Keratinocyte (primary cell): ENCODE results near the gene ACOT9.

Experiments
- EZH2 ChIP-seq: IDR thresholded peaks from one replicate; pipeline ENCODE4 v1.6.1; 2012; ENCODE audit warnings: inconsistent platforms, mild to moderate bottlenecking, low read length, moderate library complexity
- TF ChIP-seq, protein P1 (sequence below), 3 experiments: IDR thresholded peaks in 1 of 3; conservative IDR thresholded peaks in 1 of 3; optimal IDR thresholded peaks in 1 of 3; 2 replicates in 2 of 3; 3 replicates in 1 of 3; pipeline versions ENCODE3 to v1.5.1; 2011; ENCODE audit warnings: low read length in 3 of 3, mild to moderate bottlenecking in 3 of 3, moderate library complexity in 2 of 3, control low read depth in 1 of 3, inconsistent platforms in 1 of 3; ENCODE audit not compliant: insufficient read depth in 2 of 3; ENCODE audit errors: extremely low read depth in 1 of 3

DNA sequence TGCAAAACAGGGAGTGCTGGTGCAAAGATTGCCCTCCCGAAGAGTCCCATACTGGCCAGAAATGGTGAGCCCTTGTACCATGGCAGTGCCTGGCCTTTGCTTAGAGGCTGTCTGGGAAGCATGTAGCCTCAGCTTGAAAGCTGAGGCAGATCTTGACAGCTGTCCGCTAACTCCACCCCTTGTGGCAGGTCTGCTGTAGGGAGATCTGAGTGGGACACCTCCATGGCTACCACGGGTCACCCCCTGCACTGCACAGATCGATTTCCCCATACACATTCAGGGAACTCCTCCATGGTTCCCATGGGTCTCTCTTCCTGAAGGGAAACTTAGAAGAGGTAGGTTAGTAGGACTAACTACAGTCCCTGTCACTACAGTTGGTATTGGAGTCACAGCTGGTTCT lies 6.1 kb upstream of the ACOT9 start:
- TF ChIP-seq EZH2 = no peak
- TF ChIP-seq, protein P1, sequence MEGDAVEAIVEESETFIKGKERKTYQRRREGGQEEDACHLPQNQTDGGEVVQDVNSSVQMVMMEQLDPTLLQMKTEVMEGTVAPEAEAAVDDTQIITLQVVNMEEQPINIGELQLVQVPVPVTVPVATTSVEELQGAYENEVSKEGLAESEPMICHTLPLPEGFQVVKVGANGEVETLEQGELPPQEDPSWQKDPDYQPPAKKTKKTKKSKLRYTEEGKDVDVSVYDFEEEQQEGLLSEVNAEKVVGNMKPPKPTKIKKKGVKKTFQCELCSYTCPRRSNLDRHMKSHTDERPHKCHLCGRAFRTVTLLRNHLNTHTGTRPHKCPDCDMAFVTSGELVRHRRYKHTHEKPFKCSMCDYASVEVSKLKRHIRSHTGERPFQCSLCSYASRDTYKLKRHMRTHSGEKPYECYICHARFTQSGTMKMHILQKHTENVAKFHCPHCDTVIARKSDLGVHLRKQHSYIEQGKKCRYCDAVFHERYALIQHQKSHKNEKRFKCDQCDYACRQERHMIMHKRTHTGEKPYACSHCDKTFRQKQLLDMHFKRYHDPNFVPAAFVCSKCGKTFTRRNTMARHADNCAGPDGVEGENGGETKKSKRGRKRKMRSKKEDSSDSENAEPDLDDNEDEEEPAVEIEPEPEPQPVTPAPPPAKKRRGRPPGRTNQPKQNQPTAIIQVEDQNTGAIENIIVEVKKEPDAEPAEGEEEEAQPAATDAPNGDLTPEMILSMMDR (optimal IDR thresholded peaks at IDR 0.05 in 1 of 3, IDR thresholded peaks at IDR 0.05 in 1 of 3, conservative IDR thresholded peaks at IDR 0.05 in 1 of 3; ENCODE audit: extremely low read depth in 1 of 3, insufficient read depth in 2 of 3, low read length in 3 of 3) = no peak
